Measurements from ENCODE around the gene SUMF1. TPM values are rescaled to one million over a fixed set of nuclear protein-coding genes. Genes with fewer than 3 reads are reported as not detected.

Gene SUMF1
- total RNA-seq, 1 donor from 2014 or later: 8.6 TPM

DNA sequence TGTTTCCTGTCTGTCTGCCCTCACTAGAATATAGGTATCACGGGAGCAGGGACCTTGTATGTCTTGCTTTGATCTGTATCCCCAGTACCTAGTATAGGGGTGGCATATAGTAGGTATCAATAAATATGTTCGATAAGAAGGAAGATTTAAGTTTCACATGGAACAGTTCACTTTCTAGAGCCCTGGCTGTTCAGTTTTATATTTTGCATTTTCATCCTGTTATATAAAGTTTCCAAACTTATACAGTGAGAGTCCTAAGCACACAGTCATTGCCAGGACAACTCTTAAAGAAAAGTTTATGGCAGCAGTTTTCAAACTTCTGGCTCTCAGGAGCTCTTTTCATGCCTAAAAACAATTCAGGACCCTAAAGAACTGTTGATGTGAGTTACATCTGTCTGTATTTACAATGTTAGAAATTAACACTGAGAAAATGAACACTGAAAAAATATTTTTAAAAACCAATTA, 39.5 kb upstream of the SUMF1 start:
- intact Hi-C loops (cut with micrococcal nuclease): no loop called here
- no peaks in the 10 kb centered on the region for H3K9me3 ChIP-seq (replicated peaks)
- no peak for DNase-seq
- H3K27ac ChIP-seq (replicated peaks): no peak overlapping the region
- peaks cover 53% of the 10 kb centered on the region for H3K4me1 ChIP-seq
- peaks cover 2% of the 10 kb centered on the region for H3K36me3 ChIP-seq
- H3K4me3 ChIP-seq: no peak overlapping the region
- TF ChIP-seq, protein P1, sequence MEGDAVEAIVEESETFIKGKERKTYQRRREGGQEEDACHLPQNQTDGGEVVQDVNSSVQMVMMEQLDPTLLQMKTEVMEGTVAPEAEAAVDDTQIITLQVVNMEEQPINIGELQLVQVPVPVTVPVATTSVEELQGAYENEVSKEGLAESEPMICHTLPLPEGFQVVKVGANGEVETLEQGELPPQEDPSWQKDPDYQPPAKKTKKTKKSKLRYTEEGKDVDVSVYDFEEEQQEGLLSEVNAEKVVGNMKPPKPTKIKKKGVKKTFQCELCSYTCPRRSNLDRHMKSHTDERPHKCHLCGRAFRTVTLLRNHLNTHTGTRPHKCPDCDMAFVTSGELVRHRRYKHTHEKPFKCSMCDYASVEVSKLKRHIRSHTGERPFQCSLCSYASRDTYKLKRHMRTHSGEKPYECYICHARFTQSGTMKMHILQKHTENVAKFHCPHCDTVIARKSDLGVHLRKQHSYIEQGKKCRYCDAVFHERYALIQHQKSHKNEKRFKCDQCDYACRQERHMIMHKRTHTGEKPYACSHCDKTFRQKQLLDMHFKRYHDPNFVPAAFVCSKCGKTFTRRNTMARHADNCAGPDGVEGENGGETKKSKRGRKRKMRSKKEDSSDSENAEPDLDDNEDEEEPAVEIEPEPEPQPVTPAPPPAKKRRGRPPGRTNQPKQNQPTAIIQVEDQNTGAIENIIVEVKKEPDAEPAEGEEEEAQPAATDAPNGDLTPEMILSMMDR (IDR thresholded peaks at IDR 0.05; ENCODE audit: borderline replicate concordance): no peak
- no peaks in the 10 kb centered on the region for H3K27me3 ChIP-seq (ENCODE audit: low read depth)

DNA sequence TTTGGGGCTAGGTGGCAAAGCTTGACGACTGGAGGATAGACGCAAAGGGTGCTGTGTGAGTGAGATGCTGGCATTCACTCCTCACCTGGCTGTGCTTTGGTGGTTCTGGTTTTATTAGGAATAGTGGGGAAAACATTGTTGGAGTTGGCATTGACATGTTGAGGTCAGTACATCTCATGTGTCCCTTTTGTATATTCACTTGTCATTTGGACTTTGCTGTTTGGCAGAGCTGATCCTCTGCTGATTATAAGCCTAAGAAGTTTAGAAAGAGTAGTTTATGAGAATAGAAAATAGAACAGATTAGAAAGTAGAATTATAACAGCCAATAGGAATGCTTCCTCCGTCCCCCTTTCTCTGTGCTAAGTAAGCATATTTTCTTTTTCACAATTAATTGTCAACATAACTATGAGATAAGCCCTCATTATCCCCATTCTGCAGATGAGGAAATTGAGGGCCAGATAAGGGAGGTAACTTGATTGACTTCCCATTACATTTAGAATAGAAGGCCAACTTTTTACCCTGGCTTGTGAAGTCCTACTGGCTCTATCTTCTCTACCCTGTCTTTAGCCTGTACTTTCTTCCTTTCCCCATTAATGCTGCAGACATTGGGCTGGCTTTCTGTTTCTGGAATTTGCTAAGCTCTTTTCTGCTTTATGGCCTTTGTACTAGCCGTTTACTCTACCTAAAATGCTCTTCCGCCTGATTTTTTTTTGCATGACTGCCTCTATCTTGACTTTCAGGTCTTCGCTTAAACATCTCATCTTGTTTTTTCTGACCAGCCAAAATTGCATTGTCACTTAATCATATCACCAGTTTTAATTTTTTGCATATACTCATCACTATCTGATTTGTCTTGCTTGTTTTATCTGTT, 38.9 kb upstream of the SUMF1 start:
- H3K27ac ChIP-seq (replicated peaks): peak overlapping the region; percentile 66
- H3K27me3 ChIP-seq (ENCODE audit: low read depth): no peaks in the 10 kb centered on the region
- TF ChIP-seq, protein P1 (IDR thresholded peaks at IDR 0.05; ENCODE audit: borderline replicate concordance): no peak
- intact Hi-C loops (cut with micrococcal nuclease): no loop called here
- H3K4me1 ChIP-seq: peaks cover 53% of the 10 kb centered on the region
- no peaks in the 10 kb centered on the region for H3K9me3 ChIP-seq (replicated peaks)
- no peak for DNase-seq
- no peak overlapping the region for H3K4me3 ChIP-seq
- H3K36me3 ChIP-seq: peaks cover 8% of the 10 kb centered on the region

DNA sequence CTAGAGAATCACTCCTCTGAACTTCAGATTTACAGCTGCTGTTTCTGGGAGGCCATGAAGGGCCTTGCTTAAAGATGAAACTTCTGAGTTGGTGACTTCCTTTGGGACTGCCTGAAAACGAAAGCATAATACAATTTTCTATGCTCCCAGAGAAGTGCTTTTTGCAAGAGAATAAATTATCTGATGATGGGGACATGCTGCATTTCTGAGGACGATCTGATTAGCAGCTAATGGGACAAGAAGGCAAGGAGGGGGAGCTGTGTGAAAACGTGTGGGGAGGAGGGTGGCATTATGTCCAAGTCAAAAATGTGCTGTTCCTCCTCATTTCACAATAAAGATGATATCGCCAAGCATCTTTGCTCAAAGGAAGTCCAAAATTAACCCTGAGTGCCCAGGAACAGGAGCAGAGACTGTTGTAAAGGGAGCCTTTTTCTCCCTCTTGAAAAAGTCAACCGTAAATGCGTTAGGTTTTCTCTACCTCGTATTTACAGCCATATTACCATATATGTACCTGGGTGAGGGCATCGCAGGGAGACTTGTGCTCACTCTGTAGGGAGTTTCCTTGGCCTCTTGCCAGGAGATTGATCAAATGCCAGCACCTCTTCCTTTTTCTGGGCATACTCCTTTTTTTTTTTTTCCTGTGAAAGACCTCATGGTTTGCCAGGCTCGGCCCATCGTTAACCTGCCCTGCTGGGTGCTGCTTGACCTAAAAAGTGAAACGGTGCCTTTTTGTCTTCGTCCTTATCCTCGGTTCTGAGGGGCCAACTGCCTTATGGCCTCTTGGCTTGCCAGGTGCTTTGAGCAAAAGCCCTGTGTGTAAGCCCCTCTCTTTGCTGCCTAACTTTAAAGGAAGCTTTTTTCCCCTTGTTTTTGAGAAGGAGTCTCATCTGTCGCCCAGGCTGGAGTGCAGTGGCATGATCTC, 37.5 kb upstream of the SUMF1 start:
- Histone ChIP-seq H3K36me3 (peaks cover 21% of the 10 kb centered on the region), H3K27ac (replicated peaks) (peak overlapping the region; percentile 66), H3K9me3 (replicated peaks) (no peaks in the 10 kb centered on the region), H3K4me3 (peak overlapping the region; percentile 46), H3K4me1 (peaks cover 53% of the 10 kb centered on the region), H3K27me3 (ENCODE audit: low read depth) (no peaks in the 10 kb centered on the region)
- intact Hi-C loops (cut with micrococcal nuclease): no loop called here
- TF ChIP-seq, protein P1 (IDR thresholded peaks at IDR 0.05; ENCODE audit: borderline replicate concordance): no peak
- no peak for DNase-seq

DNA sequence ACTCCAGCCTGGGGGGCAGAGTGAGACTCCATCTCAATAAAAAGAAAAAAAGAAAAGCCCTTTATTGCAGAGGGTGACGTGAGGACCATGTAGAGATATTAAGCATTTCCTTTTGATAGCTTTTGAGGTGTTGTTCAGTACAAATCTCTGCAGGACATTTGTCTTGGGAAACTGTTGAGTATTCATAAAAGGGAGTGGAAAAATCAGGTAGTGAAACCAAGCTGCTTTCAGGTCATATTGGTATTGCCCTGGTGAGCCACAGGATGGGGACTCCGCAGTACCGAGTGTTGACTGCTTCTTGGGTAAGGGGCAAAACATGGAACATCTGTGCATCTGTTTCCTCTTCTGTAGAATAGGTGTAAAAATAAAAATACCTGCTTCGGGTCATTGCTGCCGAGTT, 36.0 kb upstream of the SUMF1 start:
- peaks cover 62% of the 10 kb centered on the region for H3K4me1 ChIP-seq
- TF ChIP-seq, protein P1 (IDR thresholded peaks at IDR 0.05; ENCODE audit: borderline replicate concordance): no peak
- H3K4me3 ChIP-seq: no peak overlapping the region
- no peaks in the 10 kb centered on the region for H3K27me3 ChIP-seq (ENCODE audit: low read depth)
- intact Hi-C loops (cut with micrococcal nuclease): no loop called here
- peaks cover 28% of the 10 kb centered on the region for H3K36me3 ChIP-seq
- no peak for DNase-seq
- H3K27ac ChIP-seq (replicated peaks): peak overlapping the region; percentile 66
- H3K9me3 ChIP-seq (replicated peaks): no peaks in the 10 kb centered on the region

DNA sequence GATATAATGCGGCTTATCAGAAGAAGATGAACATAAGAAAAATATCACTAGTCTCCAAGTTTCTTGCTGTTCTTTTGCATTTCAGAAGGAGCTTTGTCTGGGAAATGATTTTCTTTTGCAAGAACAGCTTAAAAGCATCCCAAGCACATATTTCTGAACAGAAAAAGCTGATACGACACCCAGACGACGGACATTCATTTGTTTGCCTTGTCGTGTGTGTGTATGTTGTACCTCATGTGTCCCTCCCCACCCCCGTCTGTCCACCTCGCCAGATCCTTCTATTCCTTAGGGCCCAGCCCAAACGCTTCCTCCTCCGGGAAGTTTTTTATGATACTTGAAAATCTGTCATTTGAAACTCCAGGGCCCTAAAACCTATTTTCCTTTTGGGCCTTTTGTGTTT, 34.9 kb upstream of the SUMF1 start:
- intact Hi-C loops (cut with micrococcal nuclease): no loop called here
- H3K27ac ChIP-seq (replicated peaks): peak overlapping the region; percentile 11
- no peaks in the 10 kb centered on the region for H3K9me3 ChIP-seq (replicated peaks)
- no peaks in the 10 kb centered on the region for H3K27me3 ChIP-seq (ENCODE audit: low read depth)
- peaks cover 32% of the 10 kb centered on the region for H3K36me3 ChIP-seq
- peaks cover 55% of the 10 kb centered on the region for H3K4me1 ChIP-seq
- no peak for DNase-seq
- TF ChIP-seq, protein P1 (IDR thresholded peaks at IDR 0.05; ENCODE audit: borderline replicate concordance): no peak
- H3K4me3 ChIP-seq: no peak overlapping the region

Data from left ventricle myocardium inferior (tissue), 1 donor.